OCI-M2 (cell line): ENCODE measurements around the gene A1BG.
"Not testable (repeated sequence)": the region's sequence is repeated elsewhere in the genome, so short reads cannot be mapped to it uniquely, and the experiment has no call there.

Source experiments
- DNase-seq: peaks from one replicate; lab custom pipeline; 2025; ENCODE audit not compliant: unreplicated experiment; lab: John Stamatoyannopoulos, UW

A1BG gene

GRCh38 chr19:58386576-58387337, 33.5 kb upstream of the A1BG start, which contains the start of gene RPS5:
Gene RPS5, plus strand, starts transcription at chr19:58387269. Its CDS starts 869 bp downstream, at chr19:58388138.
- DNase-seq = peak; percentile 96

GRCh38 chr19:58385891-58386575, 32.7 kb upstream of the A1BG start:
- no peak for DNase-seq

- no peak for DNase-seq
Observed at GRCh38 chr19:58385313-58385890, 32.1 kb upstream of the A1BG start.

GRCh38 chr19:58382997-58383603, 29.8 kb upstream of the A1BG start:
- DNase-seq = no peak

- DNase-seq = no peak
Observed at GRCh38 chr19:58381460-58382212, 28.3 kb upstream of the A1BG start.

- DNase-seq = peak; percentile 96
Observed at GRCh38 chr19:58380662-58381459, 27.6 kb upstream of the A1BG start, which contains the start of gene ZNF837. Gene ZNF837, minus strand, starts transcription at chr19:58381030. Its CDS starts 11,698 bp downstream, at chr19:58369332.

- DNase-seq = no peak
Observed at GRCh38 chr19:58380037-58380661, 26.9 kb upstream of the A1BG start.

GRCh38 chr19:58379246-58379645, 26.0 kb upstream of the A1BG start:
- DNase-seq = no peak

GRCh38 chr19:58376724-58377123, 23.4 kb upstream of the A1BG start:
- not testable (repeated sequence) for DNase-seq

- no peak for DNase-seq
Observed at GRCh38 chr19:58374200-58374599, 20.9 kb upstream of the A1BG start.

GRCh38 chr19:58372311-58373133, 19.2 kb upstream of the A1BG start:
- DNase-seq = no peak

GRCh38 chr19:58368561-58369360, 15.5 kb upstream of the A1BG start:
- DNase-seq = no peak

GRCh38 chr19:58367698-58368454, 14.6 kb upstream of the A1BG start:
- no peak for DNase-seq

GRCh38 chr19:58366585-58367430, 13.5 kb upstream of the A1BG start:
- no peak for DNase-seq

GRCh38 chr19:58364146-58364545, 10.9 kb upstream of the A1BG start:
- no peak for DNase-seq

- peak; percentile 95 for DNase-seq
Observed at GRCh38 chr19:58362272-58362994, 9.1 kb upstream of the A1BG start, which contains the start of gene ZNF497. Gene ZNF497, minus strand, starts transcription at chr19:58362751. Its CDS starts 5,116 bp downstream, at chr19:58357635.
